NCI-H1694 treated with DMSO at 0.1 percent for 48 hours (cell line): Measurements from ENCODE around the gene AP1G1.
"Not testable (repeated sequence)": the region's sequence is repeated elsewhere in the genome, so short reads cannot be mapped to it uniquely, and the experiment has no call there.

ENCODE experiments used
- DNase-seq: peaks from one replicate; lab custom pipeline; 2025; lab: John Stamatoyannopoulos, UW

Gene AP1G1

GRCh38 chr16:71808593-71809459, at the start of gene AP1G1:
AP1G1 (minus strand) TSS chr16:71808834; CDS start chr16:71789479, 19,355 bp downstream.
- DNase-seq, result peak; percentile 89

GRCh38 chr16:71855937-71856662, 47.5 kb upstream of the AP1G1 start:
- no peak for DNase-seq

- no peak for DNase-seq
These were observed 45.8 kb upstream of the AP1G1 start for GRCh38 chr16:71854369-71854948.

GRCh38 chr16:71853413-71853812, 44.8 kb upstream of the AP1G1 start:
- DNase-seq, result no peak

- no peak for DNase-seq
These were observed 43.9 kb upstream of the AP1G1 start for GRCh38 chr16:71852561-71852960.

GRCh38 chr16:71852158-71852557, 43.5 kb upstream of the AP1G1 start:
- no peak for DNase-seq

- no peak for DNase-seq
These were observed 43.1 kb upstream of the AP1G1 start for GRCh38 chr16:71851746-71852145.

GRCh38 chr16:71848622-71849021, 40.0 kb upstream of the AP1G1 start:
- no peak for DNase-seq

- DNase-seq, result no peak
These were observed 38.5 kb upstream of the AP1G1 start for GRCh38 chr16:71847096-71847495.

- no peak for DNase-seq
These were observed 37.8 kb upstream of the AP1G1 start for GRCh38 chr16:71846431-71846830.

- DNase-seq, result peak; percentile 79
These were observed 37.2 kb upstream of the AP1G1 start, which contains the start of gene ATXN1L for GRCh38 chr16:71845639-71846430. ATXN1L (plus strand) TSS chr16:71845976; CDS start chr16:71849741, 3,765 bp downstream.

GRCh38 chr16:71843572-71843971, 34.9 kb upstream of the AP1G1 start:
- DNase-seq, result no peak

GRCh38 chr16:71840052-71840451, 31.4 kb upstream of the AP1G1 start:
- no peak for DNase-seq

- no peak for DNase-seq
These were observed 28.5 kb upstream of the AP1G1 start for GRCh38 chr16:71837150-71837549.

GRCh38 chr16:71834291-71834690, 25.7 kb upstream of the AP1G1 start:
- no peak for DNase-seq

GRCh38 chr16:71832112-71832511, 23.5 kb upstream of the AP1G1 start:
- not testable (repeated sequence) for DNase-seq

GRCh38 chr16:71831698-71832097, 23.1 kb upstream of the AP1G1 start:
- not testable (repeated sequence) for DNase-seq

GRCh38 chr16:71830359-71830758, 21.7 kb upstream of the AP1G1 start:
- DNase-seq, result no peak

- DNase-seq, result no peak
These were observed 17.9 kb upstream of the AP1G1 start for GRCh38 chr16:71826533-71827017.

- not testable (repeated sequence) for DNase-seq
These were observed 8.5 kb upstream of the AP1G1 start for GRCh38 chr16:71817155-71817500.

- DNase-seq, result no peak
These were observed 2.7 kb upstream of the AP1G1 start for GRCh38 chr16:71811261-71811803.

GRCh38 chr16:71810155-71810530, 1.5 kb upstream of the AP1G1 start:
- DNase-seq, result not testable (repeated sequence)
